NOMO-1 treated with dmso at 0.1 percent for 144 hours (cell line): ENCODE measurements around the gene CLCN1.
"Not testable (repeated sequence)": the region's sequence is repeated elsewhere in the genome, so short reads cannot be mapped to it uniquely, and the experiment has no call there.

Source experiments
- DNase-seq: peaks from one replicate; lab custom pipeline; 2025; ENCODE audit not compliant: unreplicated experiment; lab: John Stamatoyannopoulos, UW

Gene CLCN1

DNA sequence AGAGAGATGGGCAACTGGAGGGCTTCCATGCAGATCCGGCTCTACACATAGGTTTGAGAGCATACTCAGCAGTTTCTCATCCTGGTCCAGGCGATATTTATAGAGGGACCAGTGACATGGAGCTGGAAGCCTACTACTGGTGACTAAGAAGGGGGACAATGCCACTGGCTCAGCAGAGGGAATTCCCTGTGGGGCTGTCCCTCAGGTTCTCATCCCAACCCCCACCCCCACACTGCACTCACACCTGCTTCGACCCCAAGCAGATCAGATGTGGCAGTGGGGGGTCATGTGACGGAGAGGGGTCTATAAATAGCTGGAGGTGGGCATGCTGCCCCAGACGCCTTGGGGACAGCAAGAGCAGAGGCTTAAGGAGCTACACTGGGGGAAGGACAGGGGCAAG lies at the start of gene CLCN1:
CLCN1 (plus strand) TSS at position 336 of the 400 bp plus-strand sequence. CDS start 102 bp downstream, outside the sequence.
- DNase-seq: no peak

DNA sequence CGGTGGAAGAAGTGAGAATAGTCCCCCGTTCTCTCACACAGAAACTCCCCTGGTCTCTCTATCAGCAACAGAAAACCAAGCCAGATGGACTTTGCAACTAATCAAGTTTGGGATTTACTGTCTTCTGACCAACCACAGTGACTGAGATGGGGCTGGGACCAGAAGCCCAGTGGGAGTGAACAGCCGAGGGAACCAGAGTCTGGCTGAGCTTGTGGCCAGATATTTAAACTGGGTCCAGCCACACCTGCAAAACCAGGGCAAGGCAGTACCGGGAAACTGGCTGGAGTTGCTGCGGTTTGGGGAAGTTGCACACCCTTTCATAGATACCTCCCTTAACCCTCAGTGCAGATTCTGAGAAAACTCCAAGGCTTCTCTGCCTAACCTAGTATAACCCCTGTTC lies 46.7 kb upstream of the CLCN1 start:
- no peak for DNase-seq

DNA sequence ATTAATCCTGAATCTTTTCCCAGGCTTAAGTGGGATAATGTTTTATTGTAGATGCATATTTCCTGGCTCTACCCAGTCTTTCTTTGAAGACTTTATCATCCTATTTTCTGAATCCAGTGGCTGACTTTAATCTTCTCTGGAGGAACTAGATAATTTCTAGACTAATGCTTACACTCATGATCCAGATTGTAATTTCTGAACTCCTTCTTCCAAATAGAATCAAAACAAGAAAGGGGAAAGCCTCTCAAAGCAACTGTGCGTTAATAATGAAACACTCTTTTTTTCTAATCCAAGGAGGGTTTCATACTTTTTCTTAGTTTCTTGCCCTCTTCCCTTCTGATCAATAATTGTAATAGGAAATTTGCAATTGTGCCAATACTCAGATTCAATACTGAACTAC lies 44.7 kb upstream of the CLCN1 start:
- DNase-seq: no peak

DNA sequence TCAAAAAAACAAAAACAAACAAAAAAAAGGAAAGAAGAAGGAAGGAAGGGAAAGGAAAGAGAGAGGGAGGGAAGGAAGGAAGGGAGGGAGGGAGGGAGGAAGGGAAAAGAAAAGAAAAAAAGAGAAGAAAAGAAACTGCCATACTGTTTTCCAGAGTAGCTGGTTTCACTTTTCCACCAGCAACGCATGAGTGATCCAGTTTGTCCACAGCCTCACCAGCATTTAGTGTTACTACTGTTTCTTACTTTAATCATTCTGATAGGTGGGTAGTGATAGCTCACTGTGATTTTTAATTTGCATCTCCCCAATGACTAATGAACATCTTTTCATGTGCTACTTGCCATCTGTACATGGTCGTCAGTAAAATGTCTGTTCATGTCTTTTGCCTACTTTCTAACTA lies 43.0 kb upstream of the CLCN1 start:
- no peak for DNase-seq

DNA sequence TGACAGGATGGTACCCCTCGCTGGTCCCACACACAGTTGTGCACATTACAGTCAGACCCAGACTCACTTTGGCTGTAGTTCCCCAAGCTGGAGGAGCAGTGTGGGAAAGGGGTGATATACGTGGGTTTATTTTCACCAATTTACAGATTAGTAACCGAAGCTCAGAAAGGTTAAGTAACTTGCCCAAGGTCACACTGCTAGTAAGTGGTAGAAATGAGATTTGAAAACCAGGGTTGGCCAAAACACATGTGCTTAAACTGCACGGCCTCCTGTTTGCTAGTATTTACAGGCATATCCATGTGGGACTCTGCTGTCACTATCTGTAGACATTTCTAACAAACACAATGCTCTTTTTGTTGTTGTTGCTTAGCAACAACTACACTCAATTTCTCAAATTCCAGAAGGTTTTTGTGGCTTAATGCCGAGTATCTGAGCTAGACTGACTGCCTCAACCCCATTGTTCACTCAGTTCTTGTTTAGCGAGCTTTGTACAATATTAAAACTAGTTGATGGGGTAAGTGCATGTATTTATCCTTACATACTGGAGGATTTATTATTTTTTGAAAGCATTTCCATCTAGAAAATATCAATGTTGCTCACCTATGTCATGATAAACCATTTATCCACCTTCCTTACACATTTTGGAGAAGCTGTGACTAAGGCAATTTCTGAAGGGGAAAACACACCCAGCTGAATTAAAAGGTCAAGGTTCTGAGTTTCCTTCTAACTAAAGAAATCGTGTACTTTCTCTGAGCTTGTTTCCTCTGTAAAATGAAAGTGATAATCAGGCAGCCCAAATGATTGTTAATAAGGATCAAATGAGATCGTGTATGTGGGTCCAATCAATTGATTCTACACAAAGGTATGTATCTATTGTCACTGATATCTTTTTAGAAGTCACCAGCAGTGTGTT lies 36.5 kb upstream of the CLCN1 start:
- no peak for DNase-seq

- no peak for DNase-seq
Observed at GRCh38 chr7:143280160-143280559, 35.8 kb upstream of the CLCN1 start.

GRCh38 chr7:143280566-143280965 lies 35.3 kb upstream of the CLCN1 start:
- no peak for DNase-seq

DNA sequence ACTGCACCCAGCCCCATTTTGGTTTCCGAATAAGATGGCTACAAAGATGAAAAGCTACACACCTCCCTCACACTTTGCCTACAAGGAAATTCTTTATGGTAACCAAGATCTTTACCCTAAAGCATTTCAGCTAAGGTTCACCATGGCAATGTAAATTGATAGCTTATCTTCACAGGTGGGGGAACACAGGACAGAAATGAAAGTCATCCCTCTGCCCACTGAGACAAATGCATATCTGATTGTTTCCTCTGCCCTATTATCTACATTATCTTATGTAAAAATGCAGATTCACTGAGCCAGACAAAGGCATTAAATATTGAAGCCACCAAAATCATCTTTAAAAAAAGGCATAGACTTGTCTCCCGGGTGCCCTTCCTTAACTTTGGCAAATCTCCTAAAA lies 34.4 kb upstream of the CLCN1 start:
- DNase-seq: no peak

GRCh38 chr7:143282124-143282523 lies 33.8 kb upstream of the CLCN1 start:
- no peak for DNase-seq

GRCh38 chr7:143283381-143283780 lies 32.5 kb upstream of the CLCN1 start:
- no peak for DNase-seq

GRCh38 chr7:143284591-143285469 lies 31.1 kb upstream of the CLCN1 start, which contains the start of gene TMEM139:
Gene TMEM139 (plus strand): TSS chr7:143284958. CDS start chr7:143285958, 1,000 bp downstream.
- no peak for DNase-seq

DNA sequence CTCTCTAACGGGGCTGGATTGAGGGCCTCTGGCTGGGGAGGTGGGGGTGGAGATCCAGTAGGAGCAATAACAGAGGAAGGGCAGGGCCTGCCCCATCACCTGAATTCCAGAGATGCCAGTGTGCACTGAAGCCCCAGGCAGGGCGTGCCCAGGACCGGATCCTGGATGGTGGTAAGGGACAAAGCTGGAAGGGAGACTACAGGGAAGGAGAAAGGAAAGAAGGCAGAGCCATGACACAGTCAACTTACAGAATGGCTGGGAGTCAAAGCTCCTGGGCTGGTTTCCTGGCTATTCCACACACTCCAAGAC lies 30.5 kb upstream of the CLCN1 start:
- no peak for DNase-seq

DNA sequence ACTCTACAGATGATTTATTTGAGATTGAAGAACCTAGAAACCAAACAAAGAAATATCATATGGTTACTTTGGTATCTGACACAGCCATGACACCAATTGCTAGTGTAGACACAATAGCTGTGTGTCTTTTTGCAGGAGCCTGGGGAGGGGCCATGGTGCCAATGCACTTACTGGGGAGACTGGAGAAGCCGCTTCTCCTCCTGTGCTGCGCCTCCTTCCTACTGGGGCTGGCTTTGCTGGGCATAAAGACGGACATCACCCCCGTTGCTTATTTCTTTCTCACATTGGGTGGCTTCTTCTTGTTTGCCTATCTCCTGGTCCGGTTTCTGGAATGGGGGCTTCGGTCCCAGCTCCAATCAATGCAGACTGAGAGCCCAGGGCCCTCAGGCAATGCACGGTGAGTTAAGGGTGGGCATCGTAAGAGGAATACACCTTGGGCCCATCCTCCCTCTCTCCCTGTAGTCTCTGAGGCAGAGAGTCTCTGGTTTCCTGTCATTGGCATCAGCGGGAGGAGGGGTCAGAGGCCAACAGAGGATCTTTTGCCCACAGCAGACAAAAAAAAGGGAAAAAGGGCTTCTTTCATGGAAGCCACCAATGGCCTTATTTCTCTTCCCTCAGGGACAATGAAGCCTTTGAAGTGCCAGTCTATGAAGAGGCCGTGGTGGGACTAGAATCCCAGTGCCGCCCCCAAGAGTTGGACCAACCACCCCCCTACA lies 29.9 kb upstream of the CLCN1 start:
- DNase-seq: no peak

DNA sequence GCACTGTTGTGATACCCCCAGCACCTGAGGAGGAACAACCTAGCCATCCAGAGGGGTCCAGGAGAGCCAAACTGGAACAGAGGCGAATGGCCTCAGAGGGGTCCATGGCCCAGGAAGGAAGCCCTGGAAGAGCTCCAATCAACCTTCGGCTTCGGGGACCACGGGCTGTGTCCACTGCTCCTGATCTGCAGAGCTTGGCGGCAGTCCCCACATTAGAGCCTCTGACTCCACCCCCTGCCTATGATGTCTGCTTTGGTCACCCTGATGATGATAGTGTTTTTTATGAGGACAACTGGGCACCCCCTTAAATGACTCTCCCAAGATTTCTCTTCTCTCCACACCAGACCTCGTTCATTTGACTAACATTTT lies 29.4 kb upstream of the CLCN1 start:
- no peak for DNase-seq

DNA sequence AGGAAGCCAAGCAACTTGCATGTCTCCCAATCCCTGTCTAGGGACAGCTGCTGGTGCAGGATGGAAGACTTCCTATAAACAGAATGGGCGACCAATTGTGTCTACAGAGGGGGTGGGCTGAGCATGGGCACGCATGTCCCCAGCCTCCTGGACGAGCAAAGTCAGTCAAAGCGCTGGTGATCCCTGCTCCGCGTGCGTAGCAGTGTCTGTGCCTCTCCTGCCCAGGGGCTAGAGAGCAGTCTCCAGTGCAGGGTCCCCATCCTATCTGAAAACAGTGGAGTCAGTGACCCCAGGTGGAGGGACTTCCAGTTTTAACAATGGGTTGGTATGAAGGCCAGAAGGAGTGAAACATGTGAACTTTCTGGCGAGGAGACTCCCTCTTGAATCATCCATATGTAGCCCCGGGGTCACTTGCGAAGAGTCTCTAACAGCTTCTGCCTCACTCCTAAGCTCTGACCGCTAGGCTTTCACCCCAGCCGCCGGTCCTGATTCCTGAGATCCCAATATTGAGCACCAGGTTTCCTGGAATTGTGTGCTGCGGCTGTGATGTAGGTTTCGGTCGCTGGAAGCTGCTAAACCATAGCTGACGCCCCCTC lies 28.5 kb upstream of the CLCN1 start:
- no peak for DNase-seq

GRCh38 chr7:143287935-143288826 lies 27.7 kb upstream of the CLCN1 start, which contains the start of gene CASP2:
Gene CASP2 (plus strand): TSS chr7:143288351. CDS start chr7:143288456, 105 bp downstream.
- peak; percentile 84 for DNase-seq

GRCh38 chr7:143288836-143289235 lies 27.1 kb upstream of the CLCN1 start:
- no peak for DNase-seq

GRCh38 chr7:143289421-143289820 lies 26.5 kb upstream of the CLCN1 start:
- no peak for DNase-seq

GRCh38 chr7:143289888-143290287 lies 26.0 kb upstream of the CLCN1 start:
- not testable (repeated sequence) for DNase-seq

GRCh38 chr7:143290293-143290692 lies 25.6 kb upstream of the CLCN1 start:
- DNase-seq: no peak
